HepG2 (cell line): Measurements from ENCODE around the gene ACOT8. TPM values are rescaled to one million over a fixed set of nuclear protein-coding genes. Genes with fewer than 3 reads are reported as not detected.

Source experiments
- KDM5A ChIP-seq: fragments of 200-600 bp; sonication (generic); IDR thresholded peaks from 2 replicates; pipeline ENCODE4 v1.7.0; 2018; ENCODE audit warnings: antibody characterized with exemption, mild to moderate bottlenecking, low read length, borderline replicate concordance
- LCORL ChIP-seq, 2 experiments: fragments of 450-650 bp in 1 of 2; sonication (generic) in 1 of 2; formaldehyde crosslinking in 1 of 2; IDR thresholded peaks; 2 replicates each; pipeline versions ENCODE4 v1.5.0 to v1.6.1; 2017 to 2020; ENCODE audit warnings: antibody characterized with exemption in 1 of 2, missing genetic modification reagents in 1 of 2
- SP140L ChIP-seq: sonication (generic); formaldehyde crosslinking; IDR thresholded peaks from 2 replicates; pipeline ENCODE4 v1.4.0; 2020; ENCODE audit warnings: missing genetic modification reagents, borderline replicate concordance
- THAP11 ChIP-seq: IDR thresholded peaks from 2 replicates; pipeline ENCODE4 v1.6.1; 2016; ENCODE audit warnings: missing biosample characterization, missing genetic modification reagents
- TP53 ChIP-seq: sonication (generic); formaldehyde crosslinking; conservative IDR thresholded peaks from 2 replicates; pipeline ENCODE4 v1.4.0; 2020; ENCODE audit warnings: missing genetic modification reagents
- ZNF121 ChIP-seq: sonication (generic); formaldehyde crosslinking; IDR thresholded peaks from 2 replicates; pipeline ENCODE4 v1.5.0; 2020; ENCODE audit warnings: mild to moderate bottlenecking, missing genetic modification reagents
- ZNF75D ChIP-seq: sonication (generic); formaldehyde crosslinking; IDR thresholded peaks from 2 replicates; pipeline ENCODE4 v1.8.1; 2023; ENCODE audit warnings: missing genetic modification reagents, mild to moderate bottlenecking, borderline replicate concordance
- polyA plus RNA-seq, 8 experiments: library from polyadenylated mRNA; depleted of rRNA in 3 of 8; stranded (reverse) in 7 of 8; unstranded in 1 of 8; fragments of >200 nt; fragmentation: Illumina TruSeq in 4 of 8; extraction: Trizol in 4 of 8; gene quantifications; 2 replicates each; pipeline versions ENCODE4 v1.2.1 to v1.2.3, GENCODE V29; 2011 to 2016; ENCODE audit warnings: low read depth in 4 of 8, missing spikeins in 1 of 8, mixed read lengths in 1 of 8; ENCODE audit not compliant: insufficient read depth in 1 of 8
- total RNA-seq, 5 experiments: library from RNA; depleted of rRNA; stranded (reverse); fragments of >200 nt; fragmentation: Illumina TruSeq; extraction: Trizol; gene quantifications; 2 replicates each; pipeline ENCODE4 v1.2.3, GENCODE V29; 2016; ENCODE audit warnings: low read depth in 1 of 5
- TF ChIP-seq, protein P1 (sequence below): sonication (generic); formaldehyde crosslinking; IDR thresholded peaks from 2 replicates; pipeline ENCODE4 v1.5.1; 2020; ENCODE audit warnings: mild to moderate bottlenecking, missing genetic modification reagents, moderate library complexity
- TF ChIP-seq, protein P2 (sequence below): IDR thresholded peaks from 2 replicates; pipeline ENCODE4 v1.6.1; 2016; ENCODE audit warnings: low read depth, control low read depth
- TF ChIP-seq, protein P3 (sequence below): sonication (generic); formaldehyde crosslinking; IDR thresholded peaks from 2 replicates; pipeline ENCODE4 v1.4.0; 2020; ENCODE audit warnings: mild to moderate bottlenecking, missing genetic modification reagents
- TF ChIP-seq, protein P4 (sequence below): sonication (generic); formaldehyde crosslinking; IDR thresholded peaks from 2 replicates; pipeline ENCODE4 v1.5.0; 2020; ENCODE audit warnings: mild to moderate bottlenecking, missing genetic modification reagents, borderline replicate concordance
- TF ChIP-seq, protein P5 (sequence below): sonication (generic); formaldehyde crosslinking; IDR thresholded peaks from 2 replicates; pipeline ENCODE4 v1.5.0; 2020; ENCODE audit warnings: missing genetic modification reagents, mild to moderate bottlenecking, borderline replicate concordance

Gene ACOT8
- total and polyA plus RNA-seq, 2 of the 13 experiments (the other 11 are each of a cell fraction or from before 2014, with no cell fraction given), result 31.4 to 45.5 TPM

DNA sequence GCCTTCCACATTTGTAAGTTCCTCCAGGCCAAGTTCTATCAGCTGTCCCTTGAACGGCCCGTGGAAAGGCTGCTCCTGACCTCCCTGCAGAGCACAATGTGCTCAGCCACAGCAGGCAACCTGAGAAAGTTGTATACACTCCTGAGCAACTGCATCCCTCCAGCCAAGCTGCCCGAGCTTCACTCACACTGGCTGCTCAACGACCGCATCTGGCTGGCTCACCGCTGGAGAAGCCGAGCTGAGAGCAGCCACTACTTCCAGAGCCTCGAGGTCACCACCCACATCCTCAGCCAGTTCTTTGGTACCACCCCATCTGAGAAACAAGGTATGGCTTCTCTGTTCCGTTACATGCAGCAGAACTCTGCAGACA is 25.9 kb upstream of the ACOT8 start (continued):
- TF ChIP-seq, protein P1, sequence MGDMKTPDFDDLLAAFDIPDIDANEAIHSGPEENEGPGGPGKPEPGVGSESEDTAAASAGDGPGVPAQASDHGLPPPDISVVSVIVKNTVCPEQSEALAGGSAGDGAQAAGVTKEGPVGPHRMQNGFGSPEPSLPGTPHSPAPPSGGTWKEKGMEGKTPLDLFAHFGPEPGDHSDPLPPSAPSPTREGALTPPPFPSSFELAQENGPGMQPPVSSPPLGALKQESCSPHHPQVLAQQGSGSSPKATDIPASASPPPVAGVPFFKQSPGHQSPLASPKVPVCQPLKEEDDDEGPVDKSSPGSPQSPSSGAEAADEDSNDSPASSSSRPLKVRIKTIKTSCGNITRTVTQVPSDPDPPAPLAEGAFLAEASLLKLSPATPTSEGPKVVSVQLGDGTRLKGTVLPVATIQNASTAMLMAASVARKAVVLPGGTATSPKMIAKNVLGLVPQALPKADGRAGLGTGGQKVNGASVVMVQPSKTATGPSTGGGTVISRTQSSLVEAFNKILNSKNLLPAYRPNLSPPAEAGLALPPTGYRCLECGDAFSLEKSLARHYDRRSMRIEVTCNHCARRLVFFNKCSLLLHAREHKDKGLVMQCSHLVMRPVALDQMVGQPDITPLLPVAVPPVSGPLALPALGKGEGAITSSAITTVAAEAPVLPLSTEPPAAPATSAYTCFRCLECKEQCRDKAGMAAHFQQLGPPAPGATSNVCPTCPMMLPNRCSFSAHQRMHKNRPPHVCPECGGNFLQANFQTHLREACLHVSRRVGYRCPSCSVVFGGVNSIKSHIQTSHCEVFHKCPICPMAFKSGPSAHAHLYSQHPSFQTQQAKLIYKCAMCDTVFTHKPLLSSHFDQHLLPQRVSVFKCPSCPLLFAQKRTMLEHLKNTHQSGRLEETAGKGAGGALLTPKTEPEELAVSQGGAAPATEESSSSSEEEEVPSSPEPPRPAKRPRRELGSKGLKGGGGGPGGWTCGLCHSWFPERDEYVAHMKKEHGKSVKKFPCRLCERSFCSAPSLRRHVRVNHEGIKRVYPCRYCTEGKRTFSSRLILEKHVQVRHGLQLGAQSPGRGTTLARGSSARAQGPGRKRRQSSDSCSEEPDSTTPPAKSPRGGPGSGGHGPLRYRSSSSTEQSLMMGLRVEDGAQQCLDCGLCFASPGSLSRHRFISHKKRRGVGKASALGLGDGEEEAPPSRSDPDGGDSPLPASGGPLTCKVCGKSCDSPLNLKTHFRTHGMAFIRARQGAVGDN (CRISPR knock-in tag), result 0 out of 2 replicates have a peak, but pooled peaks have one; percentile 9
- TF ChIP-seq SP140L (CRISPR knock-in tag), result no peak
- TF ChIP-seq, protein P2, sequence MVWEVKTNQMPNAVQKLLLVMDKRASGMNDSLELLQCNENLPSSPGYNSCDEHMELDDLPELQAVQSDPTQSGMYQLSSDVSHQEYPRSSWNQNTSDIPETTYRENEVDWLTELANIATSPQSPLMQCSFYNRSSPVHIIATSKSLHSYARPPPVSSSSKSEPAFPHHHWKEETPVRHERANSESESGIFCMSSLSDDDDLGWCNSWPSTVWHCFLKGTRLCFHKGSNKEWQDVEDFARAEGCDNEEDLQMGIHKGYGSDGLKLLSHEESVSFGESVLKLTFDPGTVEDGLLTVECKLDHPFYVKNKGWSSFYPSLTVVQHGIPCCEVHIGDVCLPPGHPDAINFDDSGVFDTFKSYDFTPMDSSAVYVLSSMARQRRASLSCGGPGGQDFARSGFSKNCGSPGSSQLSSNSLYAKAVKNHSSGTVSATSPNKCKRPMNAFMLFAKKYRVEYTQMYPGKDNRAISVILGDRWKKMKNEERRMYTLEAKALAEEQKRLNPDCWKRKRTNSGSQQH (CRISPR knock-in tag), result no peak
- no peak for TF ChIP-seq TP53 (CRISPR knock-in tag)
- no peak for TF ChIP-seq ZNF75D (CRISPR knock-in tag)
- TF ChIP-seq ZNF121 (CRISPR knock-in tag), result no peak
- TF ChIP-seq, protein P3, sequence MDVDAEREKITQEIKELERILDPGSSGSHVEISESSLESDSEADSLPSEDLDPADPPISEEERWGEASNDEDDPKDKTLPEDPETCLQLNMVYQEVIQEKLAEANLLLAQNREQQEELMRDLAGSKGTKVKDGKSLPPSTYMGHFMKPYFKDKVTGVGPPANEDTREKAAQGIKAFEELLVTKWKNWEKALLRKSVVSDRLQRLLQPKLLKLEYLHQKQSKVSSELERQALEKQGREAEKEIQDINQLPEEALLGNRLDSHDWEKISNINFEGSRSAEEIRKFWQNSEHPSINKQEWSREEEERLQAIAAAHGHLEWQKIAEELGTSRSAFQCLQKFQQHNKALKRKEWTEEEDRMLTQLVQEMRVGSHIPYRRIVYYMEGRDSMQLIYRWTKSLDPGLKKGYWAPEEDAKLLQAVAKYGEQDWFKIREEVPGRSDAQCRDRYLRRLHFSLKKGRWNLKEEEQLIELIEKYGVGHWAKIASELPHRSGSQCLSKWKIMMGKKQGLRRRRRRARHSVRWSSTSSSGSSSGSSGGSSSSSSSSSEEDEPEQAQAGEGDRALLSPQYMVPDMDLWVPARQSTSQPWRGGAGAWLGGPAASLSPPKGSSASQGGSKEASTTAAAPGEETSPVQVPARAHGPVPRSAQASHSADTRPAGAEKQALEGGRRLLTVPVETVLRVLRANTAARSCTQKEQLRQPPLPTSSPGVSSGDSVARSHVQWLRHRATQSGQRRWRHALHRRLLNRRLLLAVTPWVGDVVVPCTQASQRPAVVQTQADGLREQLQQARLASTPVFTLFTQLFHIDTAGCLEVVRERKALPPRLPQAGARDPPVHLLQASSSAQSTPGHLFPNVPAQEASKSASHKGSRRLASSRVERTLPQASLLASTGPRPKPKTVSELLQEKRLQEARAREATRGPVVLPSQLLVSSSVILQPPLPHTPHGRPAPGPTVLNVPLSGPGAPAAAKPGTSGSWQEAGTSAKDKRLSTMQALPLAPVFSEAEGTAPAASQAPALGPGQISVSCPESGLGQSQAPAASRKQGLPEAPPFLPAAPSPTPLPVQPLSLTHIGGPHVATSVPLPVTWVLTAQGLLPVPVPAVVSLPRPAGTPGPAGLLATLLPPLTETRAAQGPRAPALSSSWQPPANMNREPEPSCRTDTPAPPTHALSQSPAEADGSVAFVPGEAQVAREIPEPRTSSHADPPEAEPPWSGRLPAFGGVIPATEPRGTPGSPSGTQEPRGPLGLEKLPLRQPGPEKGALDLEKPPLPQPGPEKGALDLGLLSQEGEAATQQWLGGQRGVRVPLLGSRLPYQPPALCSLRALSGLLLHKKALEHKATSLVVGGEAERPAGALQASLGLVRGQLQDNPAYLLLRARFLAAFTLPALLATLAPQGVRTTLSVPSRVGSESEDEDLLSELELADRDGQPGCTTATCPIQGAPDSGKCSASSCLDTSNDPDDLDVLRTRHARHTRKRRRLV (CRISPR knock-in tag), result no peak
- TF ChIP-seq, protein P4, sequence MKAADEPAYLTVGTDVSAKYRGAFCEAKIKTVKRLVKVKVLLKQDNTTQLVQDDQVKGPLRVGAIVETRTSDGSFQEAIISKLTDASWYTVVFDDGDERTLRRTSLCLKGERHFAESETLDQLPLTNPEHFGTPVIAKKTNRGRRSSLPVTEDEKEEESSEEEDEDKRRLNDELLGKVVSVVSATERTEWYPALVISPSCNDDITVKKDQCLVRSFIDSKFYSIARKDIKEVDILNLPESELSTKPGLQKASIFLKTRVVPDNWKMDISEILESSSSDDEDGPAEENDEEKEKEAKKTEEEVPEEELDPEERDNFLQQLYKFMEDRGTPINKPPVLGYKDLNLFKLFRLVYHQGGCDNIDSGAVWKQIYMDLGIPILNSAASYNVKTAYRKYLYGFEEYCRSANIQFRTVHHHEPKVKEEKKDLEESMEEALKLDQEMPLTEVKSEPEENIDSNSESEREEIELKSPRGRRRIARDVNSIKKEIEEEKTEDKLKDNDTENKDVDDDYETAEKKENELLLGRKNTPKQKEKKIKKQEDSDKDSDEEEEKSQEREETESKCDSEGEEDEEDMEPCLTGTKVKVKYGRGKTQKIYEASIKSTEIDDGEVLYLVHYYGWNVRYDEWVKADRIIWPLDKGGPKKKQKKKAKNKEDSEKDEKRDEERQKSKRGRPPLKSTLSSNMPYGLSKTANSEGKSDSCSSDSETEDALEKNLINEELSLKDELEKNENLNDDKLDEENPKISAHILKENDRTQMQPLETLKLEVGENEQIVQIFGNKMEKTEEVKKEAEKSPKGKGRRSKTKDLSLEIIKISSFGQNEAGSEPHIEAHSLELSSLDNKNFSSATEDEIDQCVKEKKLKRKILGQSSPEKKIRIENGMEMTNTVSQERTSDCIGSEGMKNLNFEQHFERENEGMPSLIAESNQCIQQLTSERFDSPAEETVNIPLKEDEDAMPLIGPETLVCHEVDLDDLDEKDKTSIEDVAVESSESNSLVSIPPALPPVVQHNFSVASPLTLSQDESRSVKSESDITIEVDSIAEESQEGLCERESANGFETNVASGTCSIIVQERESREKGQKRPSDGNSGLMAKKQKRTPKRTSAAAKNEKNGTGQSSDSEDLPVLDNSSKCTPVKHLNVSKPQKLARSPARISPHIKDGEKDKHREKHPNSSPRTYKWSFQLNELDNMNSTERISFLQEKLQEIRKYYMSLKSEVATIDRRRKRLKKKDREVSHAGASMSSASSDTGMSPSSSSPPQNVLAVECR (CRISPR knock-in tag), result no peak
- TF ChIP-seq, protein P5, sequence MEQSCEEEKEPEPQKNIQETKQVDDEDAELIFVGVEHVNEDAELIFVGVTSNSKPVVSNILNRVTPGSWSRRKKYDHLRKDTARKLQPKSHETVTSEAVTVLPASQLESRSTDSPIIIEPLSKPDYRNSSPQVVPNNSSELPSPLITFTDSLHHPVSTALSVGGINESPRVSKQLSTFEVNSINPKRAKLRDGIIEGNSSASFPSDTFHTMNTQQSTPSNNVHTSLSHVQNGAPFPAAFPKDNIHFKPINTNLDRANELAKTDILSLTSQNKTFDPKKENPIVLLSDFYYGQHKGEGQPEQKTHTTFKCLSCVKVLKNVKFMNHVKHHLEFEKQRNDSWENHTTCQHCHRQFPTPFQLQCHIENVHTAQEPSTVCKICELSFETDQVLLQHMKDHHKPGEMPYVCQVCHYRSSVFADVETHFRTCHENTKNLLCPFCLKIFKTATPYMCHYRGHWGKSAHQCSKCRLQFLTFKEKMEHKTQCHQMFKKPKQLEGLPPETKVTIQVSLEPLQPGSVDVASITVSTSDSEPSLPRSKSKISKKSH (CRISPR knock-in tag), result no peak
- TF ChIP-seq LCORL (IDR thresholded peaks at IDR 0.05), result no peak
- no peak for TF ChIP-seq LCORL (CRISPR knock-in tag; IDR thresholded peaks at IDR 0.05)
- no peak for TF ChIP-seq THAP11 (CRISPR knock-in tag)
- TF ChIP-seq KDM5A, result no peak
